HFF-Myc (cell line): ENCODE measurements around the gene CSNK2A1.

ENCODE experiments used
- DNase-seq: peaks from one replicate; pipeline ENCODE4 v3.0.0-alpha.2; 2011; ENCODE audit warnings: low read depth; ENCODE audit errors: extremely low read depth
- H3K4me3 ChIP-seq: replicated peaks from 2 replicates; pipeline ENCODE4 v1.5.1; 2011; ENCODE audit warnings: low read depth, mild to moderate bottlenecking, control low read depth, low read length
- TF ChIP-seq, protein P1 (sequence below): IDR thresholded peaks from 2 replicates; pipeline ENCODE4 v1.5.1; 2012; ENCODE audit warnings: mild to moderate bottlenecking, low read depth, low read length, control low read depth; ENCODE audit errors: missing control alignments

CSNK2A1 gene

GRCh38 chr20:444862-445426, 98.6 kb downstream of the CSNK2A1 start:
- TF ChIP-seq, protein P1, sequence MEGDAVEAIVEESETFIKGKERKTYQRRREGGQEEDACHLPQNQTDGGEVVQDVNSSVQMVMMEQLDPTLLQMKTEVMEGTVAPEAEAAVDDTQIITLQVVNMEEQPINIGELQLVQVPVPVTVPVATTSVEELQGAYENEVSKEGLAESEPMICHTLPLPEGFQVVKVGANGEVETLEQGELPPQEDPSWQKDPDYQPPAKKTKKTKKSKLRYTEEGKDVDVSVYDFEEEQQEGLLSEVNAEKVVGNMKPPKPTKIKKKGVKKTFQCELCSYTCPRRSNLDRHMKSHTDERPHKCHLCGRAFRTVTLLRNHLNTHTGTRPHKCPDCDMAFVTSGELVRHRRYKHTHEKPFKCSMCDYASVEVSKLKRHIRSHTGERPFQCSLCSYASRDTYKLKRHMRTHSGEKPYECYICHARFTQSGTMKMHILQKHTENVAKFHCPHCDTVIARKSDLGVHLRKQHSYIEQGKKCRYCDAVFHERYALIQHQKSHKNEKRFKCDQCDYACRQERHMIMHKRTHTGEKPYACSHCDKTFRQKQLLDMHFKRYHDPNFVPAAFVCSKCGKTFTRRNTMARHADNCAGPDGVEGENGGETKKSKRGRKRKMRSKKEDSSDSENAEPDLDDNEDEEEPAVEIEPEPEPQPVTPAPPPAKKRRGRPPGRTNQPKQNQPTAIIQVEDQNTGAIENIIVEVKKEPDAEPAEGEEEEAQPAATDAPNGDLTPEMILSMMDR, result no peak
- no peak for DNase-seq
- H3K4me3 ChIP-seq, result no peak overlapping the region

- TF ChIP-seq, protein P1, result no peak
- DNase-seq, result no peak
- no peak overlapping the region for H3K4me3 ChIP-seq
Observed at GRCh38 chr20:444117-444516, 99.5 kb downstream of the CSNK2A1 start.

DNA sequence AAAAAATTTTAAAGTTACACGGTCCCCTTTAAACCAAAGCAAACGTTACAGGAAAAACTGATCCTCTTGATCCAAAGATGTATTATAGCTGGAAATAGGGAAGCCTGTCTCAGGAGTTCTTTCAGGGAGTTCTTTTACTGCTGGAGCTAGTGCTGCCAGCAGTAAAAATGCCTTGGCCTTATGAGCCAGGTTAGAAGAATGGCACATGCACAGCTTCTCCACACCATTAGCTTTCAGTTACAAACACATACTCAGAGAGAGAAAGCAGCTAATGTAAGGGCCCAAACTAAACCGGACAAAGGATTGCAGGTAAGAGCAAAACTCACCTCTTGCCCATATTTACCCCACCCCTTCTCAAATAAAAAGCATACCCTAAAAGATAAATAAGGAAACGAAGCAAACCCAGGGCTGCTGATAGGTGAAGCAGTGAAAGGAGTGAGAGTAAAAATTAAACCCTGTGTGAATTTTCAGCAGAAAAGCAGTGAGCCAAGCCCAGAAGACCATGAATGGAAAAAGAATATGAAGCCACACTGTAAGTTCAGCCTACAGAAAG, 100.3 kb downstream of the CSNK2A1 start:
- no peak for DNase-seq
- H3K4me3 ChIP-seq, result no peak overlapping the region
- TF ChIP-seq, protein P1, result no peak

DNA sequence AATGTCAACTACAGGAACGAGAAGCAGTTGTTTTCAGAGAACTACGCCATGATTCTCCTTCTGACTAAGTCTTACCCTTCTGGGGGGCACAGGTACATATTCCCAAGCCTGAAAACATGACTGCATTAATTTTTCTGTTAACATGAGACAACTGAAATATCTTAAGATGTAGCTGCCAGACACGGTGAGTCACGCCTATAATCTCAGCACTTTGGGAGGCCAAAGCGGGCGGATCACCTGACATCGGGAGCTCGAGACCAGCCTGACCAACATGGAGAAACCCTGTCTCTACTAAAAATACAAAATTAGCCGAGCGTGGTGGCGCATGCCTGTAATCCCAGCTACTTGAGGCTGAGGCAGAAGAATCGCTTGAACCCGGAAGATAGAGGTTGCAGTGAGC, 103.0 kb downstream of the CSNK2A1 start:
- TF ChIP-seq, protein P1, result no peak
- H3K4me3 ChIP-seq, result no peak overlapping the region
- DNase-seq, result no peak

GRCh38 chr20:440148-440547, 103.4 kb downstream of the CSNK2A1 start:
- H3K4me3 ChIP-seq, result no peak overlapping the region
- no peak for DNase-seq
- TF ChIP-seq, protein P1, result no peak

DNA sequence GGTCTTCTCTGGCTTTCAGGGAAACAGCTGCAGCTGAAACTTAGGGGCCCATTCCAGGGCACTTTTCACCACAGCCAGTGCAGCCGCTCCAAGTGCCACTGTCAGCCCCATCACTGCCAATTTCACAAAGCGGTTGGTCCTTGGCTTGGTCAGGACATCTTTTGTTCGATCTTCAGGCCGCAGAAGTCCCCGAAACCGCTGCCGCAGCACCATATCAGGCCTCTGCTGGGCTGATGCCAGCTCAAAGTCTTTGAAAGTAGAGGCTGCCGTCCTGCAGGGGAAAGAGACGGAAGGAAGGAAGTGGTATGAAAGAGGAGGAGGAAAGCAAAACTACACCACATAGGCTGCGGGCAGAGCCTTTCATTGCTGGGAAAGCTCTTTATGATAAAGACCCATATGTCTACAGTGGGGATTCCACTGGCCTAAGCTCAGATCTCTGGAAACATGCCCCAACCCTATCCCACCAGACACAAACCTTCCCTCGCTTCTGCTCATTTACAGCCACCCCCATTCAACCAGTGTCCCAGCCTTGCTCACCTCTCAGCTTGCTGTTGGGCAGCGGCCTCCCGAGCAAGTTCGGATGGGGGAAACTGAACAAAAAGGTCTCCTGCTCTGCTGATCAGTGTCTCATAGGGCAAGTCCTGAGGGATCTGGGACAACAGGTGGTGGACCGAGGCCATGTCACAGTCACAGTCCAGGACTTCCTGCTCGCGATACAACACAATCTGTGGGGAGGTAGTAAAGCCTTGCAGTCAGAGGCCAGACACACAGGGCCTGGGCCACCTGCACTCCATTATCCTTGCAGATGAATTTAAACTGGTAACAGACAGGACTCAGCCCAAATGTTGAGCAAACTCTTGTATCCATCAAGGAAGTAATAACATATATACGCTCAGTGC, 104.8 kb downstream of the CSNK2A1 start:
- H3K4me3 ChIP-seq, result no peak overlapping the region
- TF ChIP-seq, protein P1, result no peak
- DNase-seq, result no peak
